ENCODE results near the gene CMIP.
"Not testable (repeated sequence)": the region's sequence is repeated elsewhere in the genome, so short reads cannot be mapped to it uniquely, and the experiment has no call there.

Gene CMIP

DNA sequence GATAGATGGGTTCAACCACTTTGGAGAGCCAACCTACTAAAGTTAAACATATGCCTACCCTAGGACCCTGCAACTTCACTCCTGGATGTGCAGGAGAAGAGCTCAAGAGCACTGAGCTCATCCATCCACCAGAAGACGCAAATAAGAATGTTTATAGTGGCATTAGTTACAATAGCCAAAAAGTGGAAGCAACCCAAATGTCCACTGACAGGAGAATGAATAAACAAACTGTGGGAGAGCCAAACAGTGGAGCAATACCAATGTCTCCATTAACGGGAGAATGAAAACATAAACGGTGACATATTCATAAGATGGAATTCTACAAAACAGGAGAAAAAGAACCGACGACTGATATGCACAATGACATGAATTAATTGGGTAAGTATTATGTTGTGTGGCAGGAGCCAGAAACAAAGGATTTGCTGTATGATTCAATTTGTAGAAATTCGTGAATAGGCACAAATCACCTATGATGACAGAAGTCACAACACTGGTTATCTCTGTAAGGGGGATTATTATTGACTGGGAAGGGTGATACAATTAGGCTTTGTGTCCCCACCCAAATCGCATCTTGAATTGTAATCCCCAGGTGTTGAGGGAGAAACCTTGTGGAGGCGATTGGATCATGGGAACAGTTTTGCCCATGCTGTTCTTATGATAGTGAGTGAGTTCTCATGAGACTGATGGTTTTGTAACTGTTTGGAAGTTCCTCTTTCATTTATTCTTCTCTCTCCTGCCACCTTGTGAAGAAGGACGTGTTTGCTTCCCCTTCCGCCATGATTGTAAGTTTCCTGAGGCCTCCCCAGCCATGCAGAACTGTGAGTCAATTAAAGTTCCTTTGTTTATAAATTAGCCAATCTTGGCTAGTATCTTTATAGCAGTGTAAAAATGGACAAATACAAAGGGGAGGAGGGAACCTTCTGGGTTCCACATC is 276.6 kb downstream of the CMIP start:
- DNase-seq (ENCODE audit: low read depth), result no peak

DNA sequence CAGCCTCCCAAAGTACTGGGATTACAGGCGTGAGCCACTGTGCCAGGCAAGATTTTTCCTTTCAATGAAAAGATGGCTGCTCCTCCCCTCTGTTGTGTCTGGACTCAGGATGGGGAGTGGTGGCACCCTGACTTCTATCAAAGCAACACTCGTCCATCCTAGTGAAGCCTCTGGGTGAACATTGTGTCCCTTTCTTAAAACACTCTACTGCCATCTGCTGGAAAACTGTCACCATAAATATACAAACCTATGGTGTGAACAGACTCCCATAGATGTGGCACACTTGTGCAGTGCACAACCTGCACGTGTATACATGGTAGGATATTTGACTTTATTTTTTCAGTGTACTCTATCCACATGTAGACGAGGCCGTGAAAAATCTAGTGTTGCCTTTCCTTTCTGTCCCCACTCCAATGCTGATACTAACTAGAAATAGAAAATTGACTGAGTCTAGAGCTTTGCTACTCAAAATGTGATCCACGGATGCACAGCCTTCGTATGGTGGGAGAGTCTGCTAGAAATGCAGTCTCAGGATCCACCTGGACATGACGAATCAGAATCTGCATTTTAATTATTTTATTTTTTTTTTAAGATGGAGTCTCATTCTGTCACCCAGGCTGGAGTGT is 278.6 kb downstream of the CMIP start:
- no peak for DNase-seq (ENCODE audit: low read depth)

DNA sequence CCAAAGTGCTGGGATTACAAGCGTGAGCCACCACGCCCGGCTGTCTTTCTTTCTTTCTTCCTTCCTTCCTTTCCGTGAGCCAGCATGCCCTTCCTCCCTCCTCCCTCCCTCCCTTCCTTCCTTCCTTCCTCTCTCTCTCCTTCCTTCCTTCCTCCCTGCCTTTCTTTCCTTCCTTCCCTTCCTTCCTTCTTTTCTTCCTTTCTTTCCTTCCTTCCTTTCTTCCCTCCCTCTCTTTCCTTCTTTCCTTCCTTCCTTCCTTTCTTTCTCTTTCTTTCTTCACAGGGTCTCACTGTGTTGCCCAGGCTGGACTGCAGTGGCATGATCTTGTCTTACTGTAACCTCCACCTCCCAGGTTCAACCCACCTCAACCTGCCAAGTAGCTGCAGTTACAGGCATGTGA is 283.8 kb downstream of the CMIP start:
- no peak for DNase-seq (ENCODE audit: low read depth)

DNA sequence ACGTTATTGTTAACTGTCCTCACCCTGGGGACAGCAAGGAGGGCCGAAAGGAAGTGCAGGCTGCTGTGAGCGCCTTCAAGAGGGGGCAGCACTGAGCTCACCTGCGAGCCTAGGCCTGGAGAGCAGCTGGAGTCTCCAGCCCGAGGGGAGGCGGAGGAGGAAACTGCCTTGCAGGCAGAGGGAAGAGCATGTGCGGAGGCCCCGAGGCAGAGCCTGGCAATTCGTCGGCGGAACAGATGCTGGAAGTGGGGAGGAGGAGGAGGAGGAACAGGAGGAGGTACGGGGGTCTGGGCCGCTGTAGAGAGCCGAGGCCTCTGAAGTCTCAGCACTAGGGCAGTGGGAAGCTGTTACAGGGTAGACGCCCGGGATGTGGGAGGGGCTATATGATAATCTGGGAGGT is 284.8 kb downstream of the CMIP start:
- DNase-seq (ENCODE audit: low read depth), result no peak

DNA sequence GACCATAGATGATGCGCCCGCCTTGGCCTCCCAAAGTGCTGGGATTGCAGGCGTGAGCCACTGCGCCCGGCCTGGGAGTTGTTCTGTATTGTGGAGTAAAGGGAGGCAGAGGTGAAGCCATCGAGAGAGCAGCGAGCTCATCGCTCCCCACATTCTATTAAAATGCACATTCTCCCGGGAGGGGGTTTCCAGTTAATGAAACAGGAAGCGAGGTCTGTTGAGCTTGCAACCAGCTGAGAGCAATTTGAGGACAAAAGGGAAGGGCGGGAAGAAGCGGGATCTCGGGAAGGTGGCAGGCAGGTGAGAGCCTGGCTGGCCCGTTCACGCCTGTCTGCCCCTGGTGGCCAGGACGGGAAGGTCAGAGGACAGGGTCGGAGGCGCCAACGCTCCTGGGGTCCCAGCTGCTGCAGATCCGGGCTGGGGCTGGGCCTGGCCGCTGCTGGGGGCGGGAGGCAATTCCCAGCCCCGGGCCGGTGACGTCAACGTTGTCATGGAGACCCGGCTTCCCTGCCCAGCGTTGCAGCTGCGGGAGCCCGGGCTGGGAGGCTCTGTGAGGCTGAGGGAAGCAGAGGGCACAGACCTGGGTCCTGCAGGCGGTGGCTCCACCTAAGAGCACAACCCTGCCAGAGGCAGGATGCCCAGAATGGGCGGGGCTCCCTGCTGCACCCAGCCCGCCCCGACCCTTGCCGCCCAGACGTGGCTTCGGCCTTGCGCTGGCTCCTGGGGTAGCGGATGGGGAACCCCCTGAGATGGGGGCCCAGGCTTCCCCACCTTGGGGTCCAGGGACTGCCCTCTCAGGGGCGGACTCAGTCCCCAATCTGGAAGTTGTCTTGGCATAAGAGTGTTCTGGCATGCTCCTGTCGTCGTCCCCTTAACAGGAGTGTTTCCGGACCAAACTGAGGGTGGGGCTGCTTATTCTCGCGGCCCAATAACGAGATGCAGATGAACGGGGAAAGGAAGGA is 285.8 kb downstream of the CMIP start:
- DNase-seq (ENCODE audit: low read depth), result peak; percentile 17

DNA sequence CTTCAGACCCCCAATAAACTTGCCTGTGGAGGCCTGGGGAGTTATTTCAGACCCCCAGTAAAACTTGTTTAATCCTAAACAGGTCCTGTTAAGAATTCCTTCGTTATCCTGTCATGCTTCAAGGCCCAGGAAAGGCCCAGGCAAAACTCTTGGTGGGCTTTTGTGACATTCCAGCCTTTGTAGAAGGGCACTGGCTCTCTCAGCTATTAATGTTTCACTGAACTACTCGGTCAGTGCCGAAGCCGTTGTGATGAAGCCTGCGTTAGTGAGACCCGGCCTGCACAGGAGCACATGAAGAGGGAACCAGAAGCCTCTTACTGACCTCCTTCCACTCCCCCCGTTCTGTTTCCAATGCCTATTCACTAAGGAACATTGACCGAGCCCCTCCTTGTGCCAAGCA is 287.0 kb downstream of the CMIP start:
- DNase-seq (ENCODE audit: low read depth), result no peak

DNA sequence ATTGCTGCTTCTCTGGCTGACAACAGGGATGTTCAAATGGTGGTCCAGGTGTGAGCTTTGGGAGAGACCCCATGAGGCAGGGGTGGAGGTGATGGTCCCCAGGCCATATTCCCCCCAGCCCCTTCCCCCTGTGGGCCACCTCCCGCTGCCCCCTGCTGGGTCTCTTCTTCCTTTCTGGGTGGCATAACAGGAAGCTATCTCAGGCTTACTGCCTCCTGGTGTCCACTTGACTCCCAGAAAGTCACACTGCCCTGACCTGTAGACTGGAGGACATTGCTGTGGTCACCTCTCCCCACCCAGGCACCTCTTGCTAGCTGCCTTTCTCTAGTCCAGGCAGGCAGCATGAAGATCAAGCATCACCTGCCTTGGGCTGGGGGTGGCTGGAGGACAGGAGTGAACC is 288.1 kb downstream of the CMIP start:
- DNase-seq (ENCODE audit: low read depth), result no peak

DNA sequence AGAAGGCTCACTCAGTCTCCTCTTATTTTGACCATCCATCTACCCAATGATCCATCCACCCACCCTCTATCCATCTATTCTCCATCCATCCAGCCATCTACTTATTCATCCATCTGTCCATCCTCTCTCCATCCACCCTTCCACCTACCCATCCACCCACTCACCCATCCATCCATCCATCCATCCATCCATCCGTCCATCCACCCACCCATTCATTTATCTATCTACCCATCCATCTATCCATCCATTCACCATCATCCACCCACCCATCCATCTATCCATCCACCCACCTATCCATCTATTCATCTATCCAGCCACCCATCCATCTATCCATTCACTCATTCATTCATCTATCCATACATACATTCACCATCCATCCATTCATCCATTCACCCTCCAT is 288.7 kb downstream of the CMIP start:
- no peak for DNase-seq (ENCODE audit: low read depth)

DNA sequence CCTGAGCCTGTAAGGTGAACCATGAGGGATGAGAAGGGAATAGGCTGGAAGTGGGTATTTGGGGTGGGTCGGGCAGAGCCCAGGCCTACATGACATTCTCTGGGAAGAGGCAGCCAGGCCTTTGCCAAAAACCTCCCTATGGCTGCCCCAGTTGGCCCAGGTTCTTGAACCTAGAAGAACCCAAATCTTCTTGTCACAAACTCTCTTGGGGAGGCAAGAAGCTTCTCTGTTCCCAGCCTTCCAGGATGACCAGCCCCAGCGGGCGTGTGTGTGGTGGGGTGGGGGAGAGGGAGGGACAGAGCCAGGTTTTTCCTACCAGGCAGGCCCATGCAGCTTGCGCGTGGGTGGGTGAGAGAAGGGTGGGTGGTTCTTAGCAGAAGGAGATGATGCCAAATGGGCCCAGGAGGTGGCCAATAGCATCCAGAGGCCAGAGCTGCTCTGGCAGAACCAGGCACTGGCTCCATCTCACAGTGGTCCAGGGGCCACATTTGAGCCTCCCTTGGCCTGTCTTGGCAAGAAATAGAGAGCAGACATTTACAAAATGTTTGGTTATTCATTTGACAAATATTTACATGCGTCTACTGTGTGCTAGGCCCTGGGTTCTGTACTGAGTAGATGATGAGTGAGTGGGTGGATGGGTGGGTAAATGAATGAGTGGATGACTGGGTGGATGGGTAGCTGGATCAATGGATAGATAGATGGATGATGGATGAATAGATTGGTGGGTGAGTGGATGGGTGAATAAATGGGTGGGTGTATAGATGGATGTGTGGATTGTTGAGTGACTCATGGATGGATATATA is 290.2 kb downstream of the CMIP start:
- no peak for DNase-seq (ENCODE audit: low read depth)

DNA sequence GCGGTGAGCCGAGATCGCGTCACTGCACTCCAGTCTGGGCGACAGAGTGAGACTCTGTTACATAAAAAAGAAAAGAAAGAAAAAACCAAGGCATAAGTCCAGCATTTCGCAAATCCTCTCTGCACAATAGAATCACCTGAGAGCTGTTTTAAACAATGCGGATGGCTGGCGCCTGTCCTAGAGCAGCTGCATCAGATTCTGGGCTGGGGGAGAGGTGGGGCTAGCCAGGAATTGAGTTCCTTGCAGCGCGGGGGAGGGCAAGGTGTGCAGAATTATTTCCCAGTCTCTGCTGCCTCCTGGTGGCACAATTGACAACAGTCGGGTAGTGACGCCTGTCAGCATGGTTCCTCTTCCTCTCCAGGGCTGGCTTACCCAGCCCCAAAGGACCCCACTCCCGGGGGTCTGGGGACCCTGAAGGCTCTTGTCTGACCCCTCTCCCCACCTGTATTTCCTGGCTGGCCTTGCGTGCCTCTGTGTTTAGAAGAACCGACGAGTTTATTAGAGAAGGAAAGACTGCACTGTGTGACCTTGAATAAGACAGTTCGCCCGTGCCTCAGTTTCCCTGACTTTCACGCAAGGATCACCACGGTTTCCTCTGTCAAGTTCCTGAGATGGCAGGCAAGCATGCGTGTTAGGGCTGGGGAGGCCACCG is 293.4 kb downstream of the CMIP start:
- peak; percentile 48 for DNase-seq (ENCODE audit: low read depth)

DNA sequence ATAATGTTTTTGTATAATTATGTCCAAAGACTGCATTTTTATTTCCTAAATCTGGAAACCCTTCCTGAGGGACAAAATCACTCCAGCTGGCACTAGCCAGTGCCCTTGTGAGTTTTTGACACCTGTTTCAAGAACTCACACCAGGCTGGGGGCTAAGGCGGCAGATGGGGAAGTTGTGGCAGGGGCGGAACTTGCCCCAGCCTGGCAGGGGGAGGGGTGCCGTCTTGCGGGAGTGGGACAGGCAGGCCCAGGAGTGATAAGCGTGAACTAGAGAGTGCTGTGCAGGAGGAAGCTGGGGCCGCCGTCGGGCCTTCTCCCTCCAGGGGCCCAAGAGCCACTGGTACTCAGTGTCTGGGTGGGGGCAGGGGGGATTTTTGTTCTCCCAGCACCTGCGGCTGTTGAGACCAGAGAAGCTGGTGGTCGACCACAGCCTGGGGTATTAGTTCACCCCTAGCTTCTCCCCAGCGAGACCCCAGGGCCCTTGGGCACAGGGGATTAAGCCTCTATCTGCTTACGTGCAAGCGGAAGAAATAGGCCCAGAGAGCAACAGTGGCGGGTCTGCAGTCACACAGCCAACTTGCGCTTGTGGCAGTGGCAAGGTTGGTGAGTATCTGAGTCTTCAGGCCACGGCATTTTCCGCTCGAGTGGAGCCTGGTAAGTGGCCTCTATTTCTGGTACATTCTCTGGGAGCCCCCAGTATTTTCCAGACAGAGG is 294.3 kb downstream of the CMIP start:
- DNase-seq (ENCODE audit: low read depth), result no peak

DNA sequence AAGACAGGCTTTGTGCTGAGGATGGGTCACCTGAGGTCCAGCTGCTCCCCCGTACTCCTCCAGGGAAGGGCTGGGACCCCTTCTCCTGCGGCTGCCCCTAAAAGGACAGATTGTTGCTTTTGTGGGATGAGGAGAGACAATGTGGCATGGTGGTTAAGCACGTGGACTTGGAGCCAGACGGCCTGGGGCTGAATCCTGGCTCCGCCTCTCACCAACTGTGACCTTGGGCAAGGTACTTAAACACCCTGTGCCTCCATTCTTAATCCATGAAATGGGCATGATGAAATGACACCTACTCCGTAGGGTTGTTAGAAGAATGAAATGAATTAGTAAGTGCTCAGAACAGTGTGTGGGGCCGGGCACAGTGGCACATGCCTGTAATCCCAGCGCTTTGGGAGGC is 294.9 kb downstream of the CMIP start:
- no peak for DNase-seq (ENCODE audit: low read depth)

DNA sequence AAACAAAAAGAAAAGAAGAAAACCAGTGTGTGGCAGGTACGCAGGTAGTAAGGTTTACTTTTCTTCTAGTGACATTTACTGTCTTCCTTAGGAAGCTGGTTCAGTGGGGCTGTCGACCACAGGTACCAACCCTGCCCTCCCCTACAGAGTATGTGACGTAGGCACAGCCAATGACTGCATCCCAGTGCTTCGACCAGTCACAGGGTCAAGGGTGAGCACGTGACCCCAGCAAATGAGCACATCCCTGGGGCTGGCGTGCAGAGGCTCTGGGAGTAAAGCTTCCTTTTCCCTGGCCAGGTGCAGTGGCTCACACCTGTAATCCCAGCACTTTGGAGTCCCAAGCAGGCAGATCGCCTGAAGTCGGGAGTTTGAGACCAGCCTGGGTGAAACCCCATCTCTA is 295.6 kb downstream of the CMIP start:
- no peak for DNase-seq (ENCODE audit: low read depth)

DNA sequence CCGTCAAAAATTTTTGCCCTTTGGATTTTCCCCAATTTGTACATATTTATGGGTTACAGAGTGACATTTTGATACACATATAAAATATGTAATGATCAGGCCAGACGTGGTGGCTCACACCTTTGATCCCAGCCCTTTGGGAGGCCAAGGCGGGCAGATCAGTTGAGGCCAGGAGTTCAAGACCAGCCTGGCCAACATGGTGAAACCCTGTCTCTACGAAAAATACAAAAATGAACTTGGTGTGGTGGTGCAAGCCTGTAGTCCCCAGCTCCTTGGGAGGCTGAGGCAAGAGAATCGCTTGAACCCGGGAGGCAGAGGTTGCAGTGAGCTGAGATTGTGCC is 296.8 kb downstream of the CMIP start:
- DNase-seq (ENCODE audit: low read depth), result not testable (repeated sequence)

DNA sequence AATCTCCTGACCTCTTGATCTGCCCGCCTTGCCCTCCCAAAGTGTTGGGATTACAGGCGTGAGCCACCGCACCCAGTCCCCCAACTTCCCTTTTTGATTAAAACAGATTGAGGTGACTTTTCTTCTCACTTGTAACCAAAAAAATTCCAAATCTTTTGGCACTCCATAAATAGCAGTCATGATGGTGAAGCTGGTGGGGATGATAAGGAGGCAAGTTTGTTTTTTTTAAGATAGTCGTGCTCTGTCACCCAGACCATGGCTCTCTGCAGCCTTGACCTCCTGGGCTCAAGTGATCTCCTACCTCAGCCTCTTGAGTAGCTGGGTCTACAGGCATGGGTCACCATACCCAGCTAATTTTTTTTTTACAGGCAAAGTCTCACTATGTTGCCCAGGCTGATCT is 299.8 kb downstream of the CMIP start:
- no peak for DNase-seq (ENCODE audit: low read depth)

DNA sequence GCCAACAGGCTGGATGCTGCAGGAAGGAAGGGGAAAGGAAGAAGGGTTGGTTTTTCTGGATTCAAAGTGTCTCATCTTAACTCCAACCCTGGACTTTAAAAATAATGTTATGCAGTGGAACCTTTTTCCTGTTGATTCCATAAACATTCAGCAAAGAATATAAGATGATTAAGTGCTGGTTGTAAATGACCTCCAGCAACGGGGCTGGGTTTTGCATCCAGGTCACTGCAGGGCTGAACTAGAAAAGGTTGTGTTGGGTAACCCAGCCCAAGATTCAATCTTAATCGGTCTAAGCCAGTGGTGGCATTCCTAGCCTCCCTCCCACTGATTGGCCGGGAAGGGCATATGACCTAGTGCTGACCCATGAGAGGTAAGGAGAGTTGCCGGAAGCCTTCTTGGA is 300.3 kb downstream of the CMIP start:
- DNase-seq (ENCODE audit: low read depth), result no peak

DNA sequence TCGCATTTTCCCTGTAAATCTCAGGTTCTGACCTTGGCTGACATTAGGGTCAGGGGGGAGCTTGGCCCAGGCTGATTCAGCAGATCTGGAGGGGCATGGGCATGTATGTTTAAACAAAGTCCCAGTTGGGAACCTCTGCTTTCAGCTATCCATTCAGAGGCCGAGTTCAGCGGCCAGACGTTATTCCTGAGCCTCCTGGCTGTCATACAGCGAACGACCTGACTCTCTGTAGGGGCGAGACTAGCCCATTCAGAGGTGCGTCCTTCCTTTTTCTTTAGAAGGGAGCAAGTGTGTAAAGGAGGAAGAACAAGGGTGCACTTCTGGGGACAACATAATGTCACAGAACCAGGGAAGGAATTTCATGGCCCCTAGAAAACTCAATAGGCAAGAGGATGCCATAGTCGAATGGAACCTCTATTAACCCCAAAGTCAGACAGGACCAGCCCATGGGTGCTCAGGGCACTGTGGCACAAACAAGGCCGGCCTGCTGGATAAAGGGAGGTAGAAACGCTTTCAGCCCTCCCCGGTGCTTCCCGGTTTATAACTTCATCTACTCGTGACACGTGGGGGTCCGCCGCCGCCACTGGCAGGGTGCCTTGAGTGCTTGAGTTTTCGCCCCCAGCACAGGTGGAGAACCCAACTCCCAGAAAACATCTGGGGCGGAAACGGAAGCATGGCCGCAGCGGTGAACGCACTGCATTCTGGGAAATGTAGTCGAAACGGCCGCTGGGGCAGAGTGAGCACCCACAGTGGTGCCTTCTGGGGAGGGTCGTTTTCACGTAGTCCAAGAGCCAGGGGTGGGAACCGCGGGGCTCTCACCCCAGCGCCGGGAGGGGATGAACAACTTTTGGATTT is 301.3 kb downstream of the CMIP start:
- peak; percentile 57 for DNase-seq (ENCODE audit: low read depth)

DNA sequence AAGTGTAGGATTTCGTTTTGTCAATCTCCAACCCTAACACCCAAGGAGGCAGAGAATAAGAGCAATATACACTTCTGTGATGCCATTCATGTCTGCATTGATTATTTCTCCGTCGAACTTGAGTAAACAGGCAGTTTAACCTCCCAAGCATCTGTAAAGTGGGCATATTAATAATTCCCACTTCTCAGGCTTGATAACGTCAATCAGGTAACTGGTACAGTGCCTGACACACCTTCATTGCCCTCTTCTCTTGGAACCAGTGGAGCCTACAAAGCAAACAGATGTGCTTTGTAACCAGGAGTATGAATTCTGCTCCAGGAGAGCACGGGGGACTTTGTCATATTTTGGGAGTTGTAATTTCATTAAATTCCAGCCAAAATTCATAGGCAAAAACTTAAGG is 302.0 kb downstream of the CMIP start:
- no peak for DNase-seq (ENCODE audit: low read depth)

DNA sequence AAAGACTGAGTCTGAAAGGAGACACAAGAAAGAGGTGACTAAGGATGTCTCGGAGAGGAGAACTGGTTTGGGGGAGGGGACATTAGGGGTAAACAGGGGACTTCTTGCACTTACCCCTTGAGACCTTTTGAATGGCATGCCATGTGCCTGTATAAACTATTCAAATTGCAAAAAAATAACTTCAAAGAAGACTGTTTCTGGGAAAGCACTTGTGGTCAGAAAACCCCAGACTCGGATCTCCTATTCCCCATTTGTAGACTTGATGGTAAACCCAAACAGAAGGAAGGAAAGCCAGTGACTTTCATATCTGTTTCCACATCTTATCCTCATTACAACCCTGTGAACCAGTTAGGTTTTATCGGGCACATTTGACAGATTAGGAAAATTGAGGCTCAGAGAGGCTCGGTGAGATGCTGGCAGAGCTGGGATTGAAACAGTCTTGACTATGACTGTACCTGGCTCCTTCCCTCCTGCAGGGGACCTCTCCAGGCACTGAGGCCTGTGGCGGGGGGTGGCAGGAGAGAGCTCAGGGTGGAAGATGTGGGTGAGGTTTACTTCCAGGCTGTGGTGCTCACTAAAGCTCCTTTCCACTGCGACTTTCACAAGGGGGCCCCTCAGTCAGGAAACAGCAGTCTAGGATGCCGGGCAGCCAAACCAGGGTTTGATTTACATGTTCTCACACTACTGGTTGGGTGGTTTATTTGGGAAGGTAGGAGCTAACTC is 304.0 kb downstream of the CMIP start:
- no peak for DNase-seq (ENCODE audit: low read depth)
